ENCODE measurements around the gene KRT38. TPM values are rescaled to one million over a fixed set of nuclear protein-coding genes. Genes with fewer than 3 reads are reported as not detected.

The KRT38 gene
- total RNA-seq, 6 donors from 2014 or later: not detected

DNA sequence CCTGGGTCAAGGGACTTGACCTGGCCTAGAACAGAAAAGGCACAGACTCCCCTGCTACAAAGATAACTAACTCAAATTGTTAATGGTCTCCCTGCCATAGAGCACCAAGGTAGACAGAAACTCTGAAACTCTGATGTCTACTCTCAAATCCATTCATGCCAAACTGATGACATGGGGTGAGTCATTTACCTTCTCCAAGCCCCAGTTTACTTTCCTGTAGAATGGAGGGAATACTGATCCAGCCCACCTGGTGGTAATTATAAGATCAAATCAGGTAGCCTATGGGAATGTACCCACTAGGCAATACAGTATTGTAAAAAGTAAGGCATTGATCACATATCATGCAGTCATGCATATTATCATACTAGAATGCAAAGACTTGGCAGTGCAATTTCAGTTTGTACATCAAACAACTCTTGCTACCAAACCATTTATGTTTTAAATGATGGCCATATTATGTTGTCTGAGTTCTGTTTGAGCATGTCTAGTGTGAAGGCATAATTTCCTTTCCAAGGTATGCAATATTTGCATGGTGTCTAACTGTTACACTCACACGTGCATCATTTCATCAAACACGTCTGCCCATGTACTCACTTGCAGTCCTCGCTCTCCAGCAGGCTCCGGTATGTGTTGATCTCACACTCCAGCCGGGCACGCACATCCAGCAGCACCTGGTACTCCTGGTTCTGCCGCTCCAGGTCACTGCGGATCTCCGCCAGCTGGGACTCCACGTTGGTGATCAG, 46.4 kb downstream of the KRT38 start:
- no peak for ATAC-seq (ENCODE audit: low FRiP score in 2 of 2)
- WGBS, 2 donors: 89% methylated on average over 9 to 10 of the region's 10 CpGs
- Histone ChIP-seq H3K9me3 (no peaks in the 10 kb centered on the region), H3K4me1 (no peaks in the 10 kb centered on the region), H3K27me3 (no peaks in the 10 kb centered on the region), H3K36me3 (no peaks in the 10 kb centered on the region), H3K4me3 (no peak overlapping the region), H3K27ac (no peak overlapping the region)
- TF ChIP-seq, protein P1, sequence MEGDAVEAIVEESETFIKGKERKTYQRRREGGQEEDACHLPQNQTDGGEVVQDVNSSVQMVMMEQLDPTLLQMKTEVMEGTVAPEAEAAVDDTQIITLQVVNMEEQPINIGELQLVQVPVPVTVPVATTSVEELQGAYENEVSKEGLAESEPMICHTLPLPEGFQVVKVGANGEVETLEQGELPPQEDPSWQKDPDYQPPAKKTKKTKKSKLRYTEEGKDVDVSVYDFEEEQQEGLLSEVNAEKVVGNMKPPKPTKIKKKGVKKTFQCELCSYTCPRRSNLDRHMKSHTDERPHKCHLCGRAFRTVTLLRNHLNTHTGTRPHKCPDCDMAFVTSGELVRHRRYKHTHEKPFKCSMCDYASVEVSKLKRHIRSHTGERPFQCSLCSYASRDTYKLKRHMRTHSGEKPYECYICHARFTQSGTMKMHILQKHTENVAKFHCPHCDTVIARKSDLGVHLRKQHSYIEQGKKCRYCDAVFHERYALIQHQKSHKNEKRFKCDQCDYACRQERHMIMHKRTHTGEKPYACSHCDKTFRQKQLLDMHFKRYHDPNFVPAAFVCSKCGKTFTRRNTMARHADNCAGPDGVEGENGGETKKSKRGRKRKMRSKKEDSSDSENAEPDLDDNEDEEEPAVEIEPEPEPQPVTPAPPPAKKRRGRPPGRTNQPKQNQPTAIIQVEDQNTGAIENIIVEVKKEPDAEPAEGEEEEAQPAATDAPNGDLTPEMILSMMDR (IDR thresholded peaks at IDR 0.05): no peak
- TF ChIP-seq POLR2A (IDR thresholded peaks at IDR 0.05): no peak
- DNase-seq: no peak

DNA sequence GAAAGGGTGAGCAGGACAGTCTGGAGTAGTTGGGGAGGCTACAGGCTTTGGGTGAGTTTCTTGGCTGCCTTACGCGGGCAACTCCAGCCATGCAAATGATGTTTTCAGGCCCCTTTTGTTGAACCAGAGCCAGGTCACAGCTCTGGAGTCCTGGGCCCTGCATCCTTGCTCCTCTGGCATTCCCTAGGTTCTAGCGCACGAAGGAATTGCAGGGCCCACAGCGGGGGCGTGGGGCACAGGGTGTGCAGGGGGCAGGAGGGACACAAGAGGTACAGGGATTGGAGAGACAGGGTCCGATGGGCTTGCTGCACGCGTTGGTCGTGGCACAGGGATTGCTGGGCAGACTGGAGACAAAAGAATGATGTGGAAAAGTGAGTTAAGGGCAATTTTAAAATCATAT, 47.0 kb downstream of the KRT38 start:
- H3K4me1 ChIP-seq: no peaks in the 10 kb centered on the region
- DNase-seq (peak in 1 of 2 donors; percentile 50), ATAC-seq (ENCODE audit: low FRiP score in 2 of 2) (no peak)
- no peaks in the 10 kb centered on the region for H3K36me3 ChIP-seq
- H3K9me3 ChIP-seq: no peaks in the 10 kb centered on the region
- TF ChIP-seq EP300 (IDR thresholded peaks at IDR 0.05): no peak
- no peak for TF ChIP-seq POLR2A (IDR thresholded peaks at IDR 0.05)
- TF ChIP-seq POLR2AphosphoS5 (IDR thresholded peaks at IDR 0.05): no peak
- TF ChIP-seq, protein P1 (IDR thresholded peaks at IDR 0.05): no peak
- H3K27me3 ChIP-seq: no peaks in the 10 kb centered on the region
- 86 to 91% methylated on average over 10 of the region's 10 CpGs for WGBS, 2 donors
- H3K4me3 ChIP-seq: no peak overlapping the region
- no peak overlapping the region for H3K27ac ChIP-seq

DNA sequence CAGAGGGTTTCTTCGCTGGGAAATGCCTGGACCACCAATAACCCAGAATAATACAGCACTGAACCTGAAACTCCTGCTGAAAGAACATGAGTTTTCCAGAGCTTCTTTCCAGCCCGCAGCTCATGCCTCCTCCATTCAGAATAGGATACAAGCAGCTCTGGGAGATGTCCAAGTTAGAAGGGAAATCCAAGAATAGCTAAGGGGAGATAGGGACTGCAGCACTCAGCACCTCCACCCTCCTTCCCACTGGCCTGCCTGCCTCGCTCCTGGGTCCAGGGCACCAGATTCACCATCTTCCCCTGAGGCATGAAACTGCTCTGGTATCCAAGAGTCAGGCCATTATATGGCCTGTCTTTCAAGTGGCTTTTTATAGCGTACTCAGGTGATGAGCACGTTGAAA, 47.5 kb downstream of the KRT38 start:
- Histone ChIP-seq H3K36me3 (no peaks in the 10 kb centered on the region), H3K27ac (no peak overlapping the region), H3K9me3 (no peaks in the 10 kb centered on the region), H3K27me3 (no peaks in the 10 kb centered on the region), H3K4me1 (no peaks in the 10 kb centered on the region), H3K4me3 (no peak overlapping the region)
- no peak for ATAC-seq (ENCODE audit: low FRiP score in 2 of 2)
- TF ChIP-seq EP300 (IDR thresholded peaks at IDR 0.05) (no peak), POLR2A (IDR thresholded peaks at IDR 0.05) (no peak), POLR2AphosphoS5 (IDR thresholded peaks at IDR 0.05) (no peak)
- TF ChIP-seq, protein P1 (IDR thresholded peaks at IDR 0.05): no peak
- 68 to 74% methylated on average over 5 of the region's 5 CpGs for WGBS, 2 donors
- no peak for DNase-seq

DNA sequence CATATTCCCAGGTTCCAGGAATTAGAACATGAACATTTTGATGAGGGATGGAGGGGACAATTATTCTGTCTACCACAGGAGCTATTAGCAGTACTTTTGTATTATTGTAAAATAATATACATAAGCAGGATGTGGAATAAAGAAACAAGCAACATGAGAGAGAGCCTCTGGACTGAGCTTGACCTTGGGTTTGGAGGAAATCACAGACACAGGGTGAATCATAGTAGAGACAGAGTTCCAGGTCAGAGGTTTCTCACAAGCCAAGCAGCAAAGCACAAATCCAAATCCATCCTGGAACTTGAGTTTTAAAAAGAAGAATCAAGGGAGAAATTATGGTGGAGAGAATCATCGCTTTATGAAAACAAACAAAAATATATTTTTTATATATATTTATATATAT, 48.5 kb downstream of the KRT38 start:
- H3K36me3 ChIP-seq: no peaks in the 10 kb centered on the region
- H3K4me3 ChIP-seq: no peak overlapping the region
- H3K4me1 ChIP-seq: no peaks in the 10 kb centered on the region
- no peak for DNase-seq
- 94 to 95% methylated on average over 1 of the region's 1 CpG for WGBS, 2 donors
- H3K27me3 ChIP-seq: no peaks in the 10 kb centered on the region
- ATAC-seq (ENCODE audit: low FRiP score in 2 of 2): no peak
- no peaks in the 10 kb centered on the region for H3K9me3 ChIP-seq
- TF ChIP-seq POLR2AphosphoS5 (IDR thresholded peaks at IDR 0.05): no peak
- TF ChIP-seq, protein P1 (IDR thresholded peaks at IDR 0.05): no peak
- no peak for TF ChIP-seq EP300 (IDR thresholded peaks at IDR 0.05)
- no peak for TF ChIP-seq POLR2A (IDR thresholded peaks at IDR 0.05)
- H3K27ac ChIP-seq: no peak overlapping the region

DNA sequence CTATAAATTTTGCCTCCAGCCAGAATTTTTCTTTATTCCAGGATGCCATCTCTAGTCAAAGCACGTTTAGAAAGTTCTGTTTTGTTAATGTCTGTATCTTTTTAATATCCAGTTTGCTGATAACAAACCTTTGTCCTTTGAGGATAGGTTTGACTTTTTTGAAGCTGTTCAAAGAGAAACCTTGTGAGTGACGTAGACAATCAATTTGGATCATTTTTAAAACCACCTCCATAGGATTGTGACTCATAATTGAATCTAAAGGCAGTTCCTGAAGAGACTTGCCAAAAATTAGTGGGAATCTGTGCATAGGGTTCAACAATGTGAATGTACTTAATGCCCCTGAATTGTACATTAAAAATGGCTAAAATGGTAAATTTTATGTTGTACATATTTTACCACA, 49.2 kb downstream of the KRT38 start:
- Histone ChIP-seq H3K4me3 (no peak overlapping the region), H3K27me3 (no peaks in the 10 kb centered on the region), H3K27ac (no peak overlapping the region), H3K4me1 (no peaks in the 10 kb centered on the region), H3K36me3 (no peaks in the 10 kb centered on the region), H3K9me3 (peaks cover 2 to 6% (median 4%) of the 10 kb centered on the region in 4 donors)
- DNase-seq (no peak), ATAC-seq (ENCODE audit: low FRiP score in 2 of 2) (no peak)
- TF ChIP-seq EP300 (IDR thresholded peaks at IDR 0.05) (no peak), POLR2AphosphoS5 (IDR thresholded peaks at IDR 0.05) (no peak), POLR2A (IDR thresholded peaks at IDR 0.05) (no peak)
- TF ChIP-seq, protein P1 (IDR thresholded peaks at IDR 0.05): no peak
- 74 to 76% methylated on average over 2 of the region's 2 CpGs for WGBS, 2 donors
